Measurements from ENCODE around the gene TRIM15.

TRIM15 gene

DNA sequence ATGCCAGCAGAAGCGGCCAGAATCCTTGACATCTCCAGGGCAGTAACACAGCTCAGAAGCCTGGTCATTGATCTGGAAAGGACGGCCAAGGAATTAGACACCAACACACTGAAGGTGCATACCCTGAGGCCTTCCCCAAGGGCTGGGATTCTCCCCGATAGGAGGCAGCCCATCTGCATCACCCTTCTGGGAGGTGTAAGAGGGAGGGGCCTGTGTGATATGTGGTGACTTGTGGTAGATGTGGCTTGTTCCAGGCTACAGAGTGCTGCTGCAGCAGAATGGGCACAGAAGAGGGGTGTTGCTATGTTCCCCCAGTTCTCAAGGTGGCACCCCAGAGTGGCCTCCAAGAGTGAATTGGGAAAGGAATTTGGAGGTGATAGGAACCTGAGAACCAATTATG, 16.2 kb upstream of the TRIM15 start:
- no peak for DNase-seq

DNA sequence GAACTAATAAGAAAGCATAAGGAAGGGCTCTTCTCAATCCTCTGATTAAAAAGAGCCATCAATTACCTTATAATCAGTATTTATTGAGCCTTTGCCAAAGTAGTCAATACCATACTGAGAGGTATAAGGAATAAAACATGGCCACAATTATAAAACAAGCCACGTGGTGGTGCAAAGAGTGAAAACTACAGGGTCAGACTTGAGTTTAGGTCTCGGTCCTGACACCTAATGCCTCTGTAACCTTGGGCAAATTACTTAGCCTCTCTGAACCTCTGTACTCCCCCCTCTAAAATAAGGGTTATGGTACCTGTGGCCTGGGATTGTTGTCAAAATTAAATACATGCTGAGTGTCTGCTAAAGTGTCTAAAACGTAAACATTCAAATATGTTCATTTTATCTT, 14.1 kb upstream of the TRIM15 start:
- DNase-seq, result no peak

DNA sequence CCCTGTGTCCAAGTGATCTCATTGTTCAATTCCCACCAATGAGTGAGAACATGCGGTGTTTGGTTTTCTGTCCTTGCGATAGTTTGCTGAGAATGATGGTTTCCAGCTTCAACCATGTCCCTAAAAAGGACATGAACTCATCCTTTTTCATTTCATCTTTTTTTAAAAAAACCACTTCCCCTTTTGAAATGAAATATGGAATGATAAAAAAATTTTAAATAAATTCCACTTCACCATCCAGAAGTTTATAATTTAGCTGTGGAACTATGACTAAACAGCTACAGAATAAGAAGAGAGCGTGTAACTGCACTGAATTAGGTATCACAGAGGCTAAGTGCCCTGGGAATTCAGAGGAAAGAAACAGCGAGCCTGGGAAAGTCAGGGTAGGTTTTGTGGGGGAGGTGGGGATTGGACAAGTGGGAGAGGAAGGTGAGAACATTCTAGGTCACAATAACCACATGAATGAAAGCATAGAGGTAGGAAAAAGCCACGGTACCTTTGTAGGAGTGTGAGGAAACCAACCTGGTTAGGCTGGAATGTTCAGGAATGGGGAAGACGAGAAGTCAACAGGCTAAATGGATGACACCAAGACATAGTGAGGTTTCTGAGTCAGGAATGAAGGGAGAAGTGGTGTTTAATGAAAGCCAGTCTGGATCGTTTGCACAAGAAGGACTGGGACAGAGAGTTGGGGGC, 13.3 kb upstream of the TRIM15 start:
- DNase-seq, result no peak

DNA sequence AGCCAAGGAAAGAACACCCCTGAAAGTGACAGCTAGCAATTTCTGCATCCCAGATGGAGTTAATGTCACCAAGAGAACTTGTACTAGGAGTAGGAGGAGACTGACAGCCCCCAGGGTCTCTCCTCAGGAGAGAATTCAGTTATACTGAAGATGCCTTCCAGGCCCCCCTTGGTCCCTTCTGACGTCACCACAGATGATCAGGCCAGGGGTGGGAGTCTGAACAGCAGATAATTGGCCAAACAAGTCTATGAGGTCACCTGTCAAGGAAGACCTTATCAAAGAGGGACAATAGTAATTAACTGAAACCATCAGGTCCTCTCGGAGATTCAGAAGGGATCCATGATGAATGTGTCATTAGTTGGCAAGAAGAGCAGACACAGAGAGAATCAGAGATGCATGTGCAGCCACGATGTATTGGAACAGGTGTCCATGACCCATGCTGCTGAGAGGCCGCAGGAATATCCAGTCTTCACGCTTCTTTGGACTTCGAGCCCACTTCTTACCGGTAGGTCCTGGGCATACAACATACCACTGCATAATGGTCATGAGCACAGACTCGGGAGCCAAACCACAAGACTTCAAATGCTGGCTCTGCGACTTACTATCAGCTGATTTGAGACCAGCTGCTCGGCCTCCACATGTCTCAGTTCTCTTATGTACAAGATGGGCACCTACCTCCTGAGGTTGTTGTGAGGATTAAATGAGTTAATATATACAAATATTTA, 12.5 kb upstream of the TRIM15 start:
- DNase-seq, result no peak

DNA sequence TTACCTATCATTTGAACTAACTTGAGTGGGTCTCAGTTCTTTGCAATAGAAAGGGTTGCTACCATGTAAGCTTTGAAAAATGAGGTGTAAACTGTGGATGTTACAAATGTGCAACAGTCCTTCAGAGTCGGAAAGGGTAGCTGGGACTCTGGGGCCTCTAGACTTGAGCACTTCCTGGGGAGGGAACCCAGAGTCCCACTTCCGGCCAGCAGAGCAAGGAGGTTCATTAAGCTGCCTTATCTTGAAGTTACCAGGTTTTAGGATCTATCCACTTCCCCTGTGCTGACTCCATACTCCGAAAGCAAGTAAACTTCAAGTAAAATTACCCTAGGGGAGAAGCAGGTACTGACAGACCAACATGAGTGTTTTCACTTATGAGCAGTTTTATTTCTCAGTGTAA, 11.8 kb upstream of the TRIM15 start:
- no peak for DNase-seq

DNA sequence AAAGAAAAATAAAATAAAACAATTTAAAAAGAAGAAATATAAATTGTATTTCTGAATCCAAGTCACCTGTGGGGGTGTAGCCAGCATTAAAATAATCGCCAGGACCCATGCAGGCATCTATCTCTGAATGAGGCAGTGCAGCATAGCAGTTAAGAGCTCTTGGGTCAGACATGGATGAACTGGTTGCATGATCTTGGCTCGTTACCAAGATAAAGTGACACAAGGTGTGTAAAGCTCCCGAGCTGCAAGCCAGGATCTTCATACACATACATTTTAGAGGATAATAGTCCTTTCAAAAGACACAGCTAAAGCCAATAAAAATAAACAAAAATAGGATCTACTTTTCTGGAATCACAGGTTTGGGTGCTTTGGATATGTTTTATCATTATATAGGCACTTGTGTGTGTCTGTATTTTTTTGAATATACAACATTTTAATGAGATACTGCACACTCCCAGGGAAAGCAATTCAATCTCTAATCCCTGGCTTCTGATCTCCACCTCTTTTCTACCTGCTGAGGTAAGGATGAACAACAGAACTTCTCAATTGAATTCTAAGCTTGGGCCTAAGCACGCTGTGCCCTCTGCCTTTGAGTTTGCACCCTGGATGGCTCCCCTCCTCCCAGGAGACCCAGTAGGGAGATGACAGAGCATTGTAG, 11.2 kb upstream of the TRIM15 start:
- no peak for DNase-seq

DNA sequence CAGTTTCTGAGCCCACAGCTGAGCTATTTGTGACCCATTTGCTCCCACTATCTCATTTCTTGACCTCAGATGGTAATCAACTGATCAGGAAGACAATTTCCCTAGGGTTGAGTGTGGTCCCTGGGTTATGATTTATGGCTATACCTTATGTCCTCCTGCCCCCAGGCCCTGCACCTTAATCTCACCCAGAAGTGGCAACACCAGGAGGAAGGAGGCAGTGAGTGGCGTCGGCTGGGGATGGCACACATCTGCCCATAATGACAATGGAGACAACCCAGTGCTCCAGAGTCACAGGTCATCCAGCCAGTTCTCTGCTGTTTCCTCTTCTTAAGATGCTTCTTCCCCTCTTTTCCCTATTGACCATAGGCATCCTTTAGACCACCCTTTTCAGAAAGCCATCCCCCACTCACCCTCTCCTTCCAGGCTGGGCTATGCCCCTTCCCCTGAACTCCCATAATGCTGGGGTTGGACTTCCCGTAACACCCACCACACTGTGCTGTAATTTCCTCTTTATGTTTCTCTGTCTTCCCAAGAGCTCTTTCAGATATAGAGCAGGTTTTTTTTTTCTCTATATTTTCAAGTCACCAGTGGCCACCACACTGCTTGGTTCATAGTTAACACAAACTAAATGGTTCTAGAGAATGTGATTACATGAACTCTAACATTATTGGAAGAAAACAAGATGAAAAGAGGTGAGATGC, 10.3 kb upstream of the TRIM15 start:
- no peak for DNase-seq

DNA sequence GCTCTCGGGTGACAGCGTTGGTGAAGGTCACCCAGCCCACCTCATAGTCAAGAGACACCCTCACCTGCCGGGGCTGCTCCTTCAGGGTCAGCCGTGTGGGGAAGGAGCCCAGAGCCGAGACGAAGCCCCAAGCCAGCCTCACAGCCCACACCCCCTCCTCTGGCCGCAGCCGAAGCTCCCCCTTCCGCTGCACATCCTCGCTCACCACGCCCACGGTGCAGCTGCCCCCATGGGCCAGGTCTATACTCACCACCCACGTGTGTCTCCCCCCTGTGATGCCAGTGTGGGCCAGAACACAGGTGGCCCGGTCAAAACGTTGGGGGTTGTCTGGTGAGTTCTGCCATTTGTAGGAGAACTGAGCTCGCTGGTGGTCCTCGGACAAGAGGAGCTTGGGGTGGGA, 9.3 kb upstream of the TRIM15 start:
- no peak for DNase-seq

DNA sequence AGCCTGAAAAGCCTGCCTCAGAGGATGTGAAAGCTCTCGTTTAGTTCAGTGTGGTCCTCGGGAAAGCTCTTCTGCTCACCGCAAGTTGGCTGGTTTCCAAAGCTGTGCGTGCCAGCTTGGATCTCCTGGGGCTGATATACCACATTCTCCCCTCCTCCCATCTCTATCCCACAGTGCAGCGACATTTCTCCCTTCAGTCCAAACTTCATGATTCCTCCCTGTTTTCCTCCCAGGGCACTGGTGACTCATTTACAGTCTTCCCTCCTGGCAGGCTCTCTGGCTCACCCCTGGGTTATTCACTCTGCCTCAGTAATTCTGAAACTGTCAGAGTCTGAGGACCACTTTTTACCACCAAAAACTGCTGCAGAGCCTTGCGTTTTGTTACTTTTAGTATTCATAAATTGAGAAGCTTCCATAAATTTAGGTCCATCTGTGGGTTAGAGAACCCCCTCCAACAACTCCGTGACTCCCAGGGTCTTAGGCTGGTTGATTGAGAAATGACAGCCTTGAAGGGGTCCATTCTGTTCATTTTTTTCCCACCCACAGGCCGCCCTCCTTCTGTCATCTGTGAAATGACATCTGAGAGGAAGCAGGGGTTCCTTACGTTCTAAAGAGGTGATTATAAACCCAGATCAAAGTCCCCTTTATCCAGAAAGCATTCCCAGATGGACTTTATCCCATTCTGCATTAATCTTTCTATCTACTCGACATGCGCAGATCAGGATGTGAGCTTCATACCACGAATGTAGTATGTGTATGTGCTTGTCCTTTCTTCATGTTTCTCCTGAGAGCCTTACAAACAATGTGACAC, 8.4 kb upstream of the TRIM15 start:
- no peak for DNase-seq

DNA sequence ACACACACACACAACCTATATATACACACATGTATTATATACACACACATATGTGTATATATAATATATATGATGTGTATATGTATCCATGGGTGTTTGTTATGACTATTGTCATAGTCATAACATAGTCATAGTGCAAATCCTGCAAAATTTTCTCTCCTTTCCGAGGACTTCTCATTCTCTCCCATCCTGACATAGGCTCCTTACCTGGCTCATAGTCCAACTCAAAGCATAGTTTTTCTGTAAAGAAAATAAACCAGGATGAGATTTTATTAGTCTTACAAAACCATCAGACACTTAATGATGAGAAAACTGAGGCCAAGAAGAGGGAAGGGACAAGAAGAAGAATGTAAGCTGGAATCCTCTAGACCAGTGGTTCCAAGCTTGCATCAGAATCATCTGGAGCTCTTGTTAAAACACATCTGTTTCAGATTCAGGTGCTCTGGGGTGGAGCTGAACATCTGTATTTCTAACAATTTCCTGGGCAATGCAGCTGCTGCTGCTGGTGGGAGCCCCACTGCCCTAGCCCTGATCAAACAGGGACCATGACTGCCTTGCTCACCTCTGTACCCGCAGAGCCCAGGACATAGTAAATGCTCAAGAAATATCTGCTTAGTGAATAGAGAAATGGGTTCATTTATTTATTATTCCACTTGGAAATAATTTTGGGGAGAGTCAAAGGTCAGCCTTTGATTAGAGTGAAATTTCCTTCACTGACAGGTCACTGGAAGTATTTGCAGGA, 7.7 kb upstream of the TRIM15 start:
- no peak for DNase-seq

DNA sequence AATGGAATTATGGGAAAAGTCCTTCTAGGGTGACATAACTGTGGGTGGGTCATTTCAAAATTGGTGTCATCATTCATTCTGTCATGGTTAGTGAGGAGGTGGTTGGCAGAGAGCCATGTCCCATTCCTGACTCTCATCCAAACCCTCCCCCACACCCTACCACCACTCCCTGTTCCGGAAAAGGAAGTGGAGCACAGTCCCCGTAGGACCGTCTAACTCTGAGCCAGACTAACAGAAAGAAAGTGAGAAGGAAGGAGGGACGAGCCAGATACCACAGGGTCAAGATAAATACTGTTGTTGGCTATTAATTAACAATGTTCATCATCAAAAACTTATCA, 7.1 kb upstream of the TRIM15 start:
- no peak for DNase-seq

DNA sequence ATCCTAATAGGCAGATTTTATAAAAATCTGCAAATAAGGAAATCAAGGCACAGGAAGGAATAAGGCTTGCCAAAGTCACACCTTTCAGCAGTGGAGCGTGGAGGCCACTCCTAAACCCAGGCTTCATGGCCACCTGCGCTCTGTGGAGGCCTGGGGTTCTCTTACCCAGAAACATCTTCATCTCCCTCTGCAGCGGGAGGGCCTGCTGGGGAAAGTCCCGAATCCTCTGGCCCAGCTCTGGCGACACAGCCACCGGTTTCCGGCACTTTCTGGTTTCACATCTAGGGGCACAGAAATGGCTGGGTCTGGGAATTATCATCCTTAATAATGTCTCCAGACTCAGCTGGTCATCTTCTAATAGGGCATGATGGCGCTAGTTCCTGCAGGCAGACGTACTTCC, 6.6 kb upstream of the TRIM15 start:
- no peak for DNase-seq

DNA sequence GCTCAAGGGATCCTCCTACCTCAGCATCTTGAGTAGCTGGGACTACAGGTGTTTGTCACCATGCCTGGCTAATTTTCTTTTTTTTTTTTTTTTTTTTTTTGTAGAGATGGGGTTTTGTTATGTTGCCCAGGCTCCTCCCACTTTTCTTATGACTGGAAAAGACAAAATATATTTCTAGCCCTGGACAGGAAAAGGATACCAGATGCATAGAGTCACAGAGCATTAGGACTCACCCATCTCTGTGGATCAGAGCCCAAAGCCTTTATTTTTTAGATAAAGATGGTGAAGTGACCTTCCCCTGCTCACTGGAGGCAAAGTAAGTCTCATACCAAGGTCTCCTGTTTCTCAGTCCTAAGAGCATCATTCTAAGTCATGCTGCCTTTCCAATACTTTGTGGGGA, 5.8 kb upstream of the TRIM15 start:
- no peak for DNase-seq

DNA sequence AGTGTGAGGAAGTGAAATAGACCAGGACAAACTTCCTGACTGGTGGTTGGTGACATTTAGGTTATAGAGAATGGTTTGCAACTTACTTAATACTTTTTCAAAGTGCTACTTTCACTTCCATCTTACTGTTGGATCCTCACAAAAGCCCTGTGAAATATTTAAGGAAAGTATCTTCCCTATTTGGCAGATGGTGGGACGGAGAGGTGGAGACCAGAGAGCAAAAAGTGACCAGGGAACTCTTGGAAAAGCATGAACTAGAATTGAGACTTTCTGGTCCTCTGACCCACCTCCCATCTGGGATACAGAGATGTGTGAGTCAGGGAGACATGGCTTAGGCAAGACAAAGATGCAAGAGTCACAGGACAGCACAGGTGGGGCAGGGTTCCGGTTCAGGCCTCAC, 5.3 kb upstream of the TRIM15 start:
- DNase-seq, result no peak

DNA sequence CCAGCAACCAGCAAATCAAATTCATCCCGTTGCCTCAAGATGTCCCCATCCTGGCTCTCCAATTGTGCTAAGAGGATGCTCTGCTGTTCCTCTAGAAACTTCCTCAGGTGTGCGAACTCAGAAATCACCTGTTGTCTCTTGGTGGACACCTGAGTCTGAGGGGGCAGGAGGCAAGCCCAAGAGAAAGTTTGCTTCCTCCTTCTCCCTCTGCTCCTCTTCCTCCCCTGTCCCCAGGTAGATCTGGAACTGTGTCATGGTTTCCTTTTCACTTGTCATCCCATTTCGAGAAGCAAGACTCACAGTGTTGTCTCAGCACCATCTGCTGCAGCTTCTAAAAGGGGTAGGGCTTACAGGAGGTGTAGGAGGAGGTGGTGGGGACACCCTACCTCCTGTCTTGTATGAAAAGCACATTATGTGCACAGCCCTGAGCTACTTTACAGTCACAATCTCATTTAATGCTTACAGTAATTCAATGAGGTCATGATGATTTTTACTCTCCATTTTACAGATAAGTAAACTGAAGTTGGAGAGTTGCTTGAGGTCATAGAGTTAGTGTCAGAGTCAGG, 4.8 kb upstream of the TRIM15 start:
- DNase-seq, result no peak

DNA sequence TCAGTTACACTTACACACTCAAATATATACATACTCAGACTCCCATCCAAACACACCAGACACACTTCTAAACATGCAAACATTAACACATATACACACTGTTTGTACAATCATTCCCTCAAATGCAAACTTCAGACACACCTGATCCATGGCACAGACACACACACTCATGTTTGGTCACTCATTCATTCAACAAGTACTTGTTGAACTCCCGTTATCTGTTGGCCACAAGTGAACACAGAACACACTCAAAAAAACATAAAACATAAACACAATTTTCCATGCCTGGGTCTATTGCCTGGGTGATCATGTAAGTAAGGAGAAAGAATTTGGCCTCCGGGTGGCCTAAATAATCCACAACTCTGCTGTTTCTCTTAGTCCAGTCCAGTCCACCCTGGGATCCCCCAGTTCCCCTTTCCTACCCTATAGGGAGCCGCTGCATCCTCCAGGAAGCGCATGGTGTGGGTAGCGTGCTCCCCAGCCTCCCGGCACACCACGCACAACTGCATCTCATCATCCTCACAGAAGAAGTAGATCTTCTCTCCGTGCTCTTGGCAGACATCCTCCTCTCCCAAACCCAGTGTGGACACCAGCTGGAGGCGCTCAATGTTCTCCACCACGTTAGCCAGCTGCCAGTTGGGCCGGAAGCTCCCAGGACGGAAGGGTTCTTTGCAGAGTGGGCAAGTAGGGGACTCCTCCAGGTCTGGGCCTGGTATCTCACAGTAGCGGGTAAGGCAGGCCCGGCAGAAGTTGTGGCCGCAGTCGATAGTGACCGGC, 3.1 kb upstream of the TRIM15 start:
- no peak for DNase-seq

DNA sequence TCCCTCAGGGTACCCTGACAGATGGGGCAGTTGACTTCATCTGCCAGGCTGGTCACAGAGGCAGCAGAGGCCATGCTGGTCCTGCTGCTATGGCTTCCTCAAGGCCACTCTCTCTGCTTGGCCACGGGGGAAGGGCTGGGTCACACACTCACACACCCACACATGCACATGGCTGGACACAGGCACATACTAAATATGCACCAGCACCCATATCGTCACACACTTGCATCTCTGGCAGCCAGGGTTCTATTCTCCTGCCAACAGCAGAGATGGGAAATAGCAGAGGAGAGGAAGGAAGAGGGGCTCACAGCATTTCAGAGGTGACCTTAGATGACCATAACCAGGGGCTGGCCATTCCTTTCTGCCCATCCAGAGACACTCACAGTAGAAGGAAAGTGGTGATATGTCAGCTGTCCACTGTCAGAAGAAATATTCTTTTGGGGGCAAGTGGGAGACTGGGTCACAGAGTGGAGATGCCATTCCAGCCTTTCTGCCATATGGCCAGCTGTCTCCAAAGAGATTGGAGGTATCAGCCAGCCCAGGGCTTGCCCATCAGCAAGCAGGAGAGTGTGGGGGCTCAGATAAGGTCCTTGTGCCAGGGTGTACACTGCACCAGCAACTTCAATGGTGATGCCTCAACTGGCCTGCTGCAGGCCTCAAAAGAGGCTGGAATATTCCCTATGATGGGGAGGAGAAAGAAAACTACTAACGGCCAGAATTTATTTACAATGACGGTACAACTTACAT, 2.4 kb upstream of the TRIM15 start, which contains the start of gene TRIM10:
Gene TRIM10 (minus strand): TSS at position 427 of the 747 bp plus-strand sequence. CDS start 353 bp downstream, at position 74.
- DNase-seq, result no peak

DNA sequence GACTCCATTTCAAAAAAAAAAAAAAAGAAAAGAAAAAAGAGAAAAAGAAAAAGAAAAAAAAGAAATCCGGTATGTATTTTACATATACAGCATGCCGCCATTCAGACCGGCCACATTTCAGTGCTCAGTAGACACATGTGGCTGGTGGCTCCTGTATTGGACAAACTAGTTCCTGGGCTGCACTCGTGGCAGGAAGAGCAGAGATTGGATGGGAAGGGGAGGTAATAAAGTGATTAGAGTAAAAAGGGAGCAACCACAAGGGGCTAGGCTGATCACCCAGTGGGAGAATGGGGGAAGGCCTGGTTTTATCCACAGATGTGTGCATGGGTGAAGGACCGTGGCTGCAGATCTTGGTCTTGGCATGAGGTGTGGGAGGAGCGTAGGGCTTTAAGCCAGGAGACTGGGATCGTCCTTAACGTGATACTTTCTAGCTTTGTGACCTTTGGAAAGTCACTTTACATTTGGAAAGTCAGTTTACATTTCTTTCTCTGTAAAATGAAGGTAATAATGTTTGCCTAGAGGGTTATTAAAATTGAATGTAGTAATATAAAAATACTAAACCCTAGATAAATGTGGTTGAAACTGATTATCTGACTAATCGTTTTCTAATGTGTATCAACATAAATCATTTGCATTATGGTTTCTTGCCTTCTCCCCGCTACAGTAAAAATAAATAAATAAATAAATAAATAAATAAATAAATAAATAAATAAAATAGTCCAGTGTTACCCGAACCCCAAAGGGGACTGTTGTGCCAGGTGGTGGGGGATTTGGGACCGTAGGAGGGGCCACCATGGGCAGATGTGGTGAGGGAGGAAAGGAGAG, 869 bp upstream of the TRIM15 start:
- DNase-seq, result no peak
